ENCODE measurements around the gene LUZP2. TPM values are rescaled to one million over a fixed set of nuclear protein-coding genes. Genes with fewer than 3 reads are reported as not detected.

The LUZP2 gene
- total RNA-seq, 1 donor from 2014 or later = 0.33 TPM

- Histone ChIP-seq H3K4me3 (ENCODE audit: low read depth, low read length) (no peak overlapping the region), H3K27me3 (ENCODE audit: control insufficient read depth, insufficient read depth, low read length) (no peaks in the 10 kb centered on the region), H3K36me3 (ENCODE audit: control insufficient read depth, insufficient read depth, low read length) (no peaks in the 10 kb centered on the region)
- no peak for TF ChIP-seq CTCF (IDR thresholded peaks at IDR 0.05; ENCODE audit: insufficient read depth, low read length, poor library complexity, severe bottlenecking)
- no peak for DNase-seq (ENCODE audit: low read depth)
Observed at GRCh38 chr11:24598641-24599040, 101.8 kb downstream of the LUZP2 start.

GRCh38 chr11:24609192-24610119 lies 112.6 kb downstream of the LUZP2 start:
- no peaks in the 10 kb centered on the region for H3K27me3 ChIP-seq (ENCODE audit: control insufficient read depth, insufficient read depth, low read length)
- H3K4me3 ChIP-seq (ENCODE audit: low read depth, low read length) = no peak overlapping the region
- no peaks in the 10 kb centered on the region for H3K36me3 ChIP-seq (ENCODE audit: control insufficient read depth, insufficient read depth, low read length)
- no peak for TF ChIP-seq CTCF (IDR thresholded peaks at IDR 0.05; ENCODE audit: insufficient read depth, low read length, poor library complexity, severe bottlenecking)
- no peak for DNase-seq (ENCODE audit: low read depth)

GRCh38 chr11:24615451-24616160 lies 118.8 kb downstream of the LUZP2 start:
- no peak for TF ChIP-seq CTCF (IDR thresholded peaks at IDR 0.05; ENCODE audit: insufficient read depth, low read length, poor library complexity, severe bottlenecking)
- Histone ChIP-seq H3K27me3 (ENCODE audit: control insufficient read depth, insufficient read depth, low read length) (no peaks in the 10 kb centered on the region), H3K4me3 (ENCODE audit: low read depth, low read length) (no peak overlapping the region), H3K36me3 (ENCODE audit: control insufficient read depth, insufficient read depth, low read length) (no peaks in the 10 kb centered on the region)
- DNase-seq (ENCODE audit: low read depth) = no peak

- no peak overlapping the region for H3K4me3 ChIP-seq (ENCODE audit: low read depth, low read length)
- TF ChIP-seq CTCF (IDR thresholded peaks at IDR 0.05; ENCODE audit: insufficient read depth, low read length, poor library complexity, severe bottlenecking) = no peak
- H3K36me3 ChIP-seq (ENCODE audit: control insufficient read depth, insufficient read depth, low read length) = no peaks in the 10 kb centered on the region
- H3K27me3 ChIP-seq (ENCODE audit: control insufficient read depth, insufficient read depth, low read length) = no peaks in the 10 kb centered on the region
- DNase-seq (ENCODE audit: low read depth) = no peak
Observed at GRCh38 chr11:24617856-24618255, 121.0 kb downstream of the LUZP2 start.

GRCh38 chr11:24619900-24620299 lies 123.0 kb downstream of the LUZP2 start:
- no peaks in the 10 kb centered on the region for H3K36me3 ChIP-seq (ENCODE audit: control insufficient read depth, insufficient read depth, low read length)
- no peak for DNase-seq (ENCODE audit: low read depth)
- no peaks in the 10 kb centered on the region for H3K27me3 ChIP-seq (ENCODE audit: control insufficient read depth, insufficient read depth, low read length)
- TF ChIP-seq CTCF (IDR thresholded peaks at IDR 0.05; ENCODE audit: insufficient read depth, low read length, poor library complexity, severe bottlenecking) = no peak
- no peak overlapping the region for H3K4me3 ChIP-seq (ENCODE audit: low read depth, low read length)

Data from kidney epithelial cell (primary cell).